Measurements from ENCODE around the gene TFCP2.

Gene TFCP2

GRCh38 chr12:51082561-51083125 is 90.3 kb downstream of the TFCP2 start (continued):
- TF ChIP-seq PRDM2 (tag by site-specific recombination; IDR thresholded peaks at IDR 0.05; ENCODE audit: borderline replicate concordance) (no peak), SCRT2 (tag by site-specific recombination; IDR thresholded peaks at IDR 0.05) (no peak), SP7 (tag by site-specific recombination; IDR thresholded peaks at IDR 0.05) (peak; percentile 47; the same call in 1 of the 2 replicates), KLF9 (tag by site-specific recombination; IDR thresholded peaks at IDR 0.05; ENCODE audit: low read depth) (no peak), ZBTB1 (tag by site-specific recombination; IDR thresholded peaks at IDR 0.05) (no peak), ZNF623 (tag by site-specific recombination; IDR thresholded peaks at IDR 0.05) (no peak), ZNF18 (tag by site-specific recombination; IDR thresholded peaks at IDR 0.05) (no peak), PATZ1 (tag by site-specific recombination; IDR thresholded peaks at IDR 0.05) (no peak), ZNF521 (tag by site-specific recombination; IDR thresholded peaks at IDR 0.05) (no peak), MEIS1 (CRISPR knock-in tag; IDR thresholded peaks at IDR 0.05; ENCODE audit: borderline replicate concordance) (no peak), WT1 (tag by site-specific recombination; IDR thresholded peaks at IDR 0.05) (peak; percentile 67; the same call in 1 of the 2 replicates), ZXDB (tag by site-specific recombination; IDR thresholded peaks at IDR 0.05) (peak; percentile 36), ZNF211 (tag by site-specific recombination; IDR thresholded peaks at IDR 0.05; ENCODE audit: low read depth) (no peak), MYNN (tag by site-specific recombination; IDR thresholded peaks at IDR 0.05; ENCODE audit: borderline replicate concordance) (no peak), ZNF701 (tag by site-specific recombination; IDR thresholded peaks at IDR 0.05) (no peak)
- TF ChIP-seq, protein P1, sequence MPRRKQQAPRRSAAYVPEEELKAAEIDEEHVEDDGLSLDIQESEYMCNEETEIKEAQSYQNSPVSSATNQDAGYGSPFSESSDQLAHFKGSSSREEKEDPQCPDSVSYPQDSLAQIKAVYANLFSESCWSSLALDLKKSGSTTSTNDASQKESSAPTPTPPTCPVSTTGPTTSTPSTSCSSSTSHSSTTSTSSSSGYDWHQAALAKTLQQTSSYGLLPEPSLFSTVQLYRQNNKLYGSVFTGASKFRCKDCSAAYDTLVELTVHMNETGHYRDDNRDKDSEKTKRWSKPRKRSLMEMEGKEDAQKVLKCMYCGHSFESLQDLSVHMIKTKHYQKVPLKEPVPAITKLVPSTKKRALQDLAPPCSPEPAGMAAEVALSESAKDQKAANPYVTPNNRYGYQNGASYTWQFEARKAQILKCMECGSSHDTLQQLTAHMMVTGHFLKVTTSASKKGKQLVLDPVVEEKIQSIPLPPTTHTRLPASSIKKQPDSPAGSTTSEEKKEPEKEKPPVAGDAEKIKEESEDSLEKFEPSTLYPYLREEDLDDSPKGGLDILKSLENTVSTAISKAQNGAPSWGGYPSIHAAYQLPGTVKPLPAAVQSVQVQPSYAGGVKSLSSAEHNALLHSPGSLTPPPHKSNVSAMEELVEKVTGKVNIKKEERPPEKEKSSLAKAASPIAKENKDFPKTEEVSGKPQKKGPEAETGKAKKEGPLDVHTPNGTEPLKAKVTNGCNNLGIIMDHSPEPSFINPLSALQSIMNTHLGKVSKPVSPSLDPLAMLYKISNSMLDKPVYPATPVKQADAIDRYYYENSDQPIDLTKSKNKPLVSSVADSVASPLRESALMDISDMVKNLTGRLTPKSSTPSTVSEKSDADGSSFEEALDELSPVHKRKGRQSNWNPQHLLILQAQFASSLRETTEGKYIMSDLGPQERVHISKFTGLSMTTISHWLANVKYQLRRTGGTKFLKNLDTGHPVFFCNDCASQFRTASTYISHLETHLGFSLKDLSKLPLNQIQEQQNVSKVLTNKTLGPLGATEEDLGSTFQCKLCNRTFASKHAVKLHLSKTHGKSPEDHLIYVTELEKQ (tag by site-specific recombination; IDR thresholded peaks at IDR 0.05; ENCODE audit: borderline replicate concordance), result no peak
- TF ChIP-seq, protein P2, sequence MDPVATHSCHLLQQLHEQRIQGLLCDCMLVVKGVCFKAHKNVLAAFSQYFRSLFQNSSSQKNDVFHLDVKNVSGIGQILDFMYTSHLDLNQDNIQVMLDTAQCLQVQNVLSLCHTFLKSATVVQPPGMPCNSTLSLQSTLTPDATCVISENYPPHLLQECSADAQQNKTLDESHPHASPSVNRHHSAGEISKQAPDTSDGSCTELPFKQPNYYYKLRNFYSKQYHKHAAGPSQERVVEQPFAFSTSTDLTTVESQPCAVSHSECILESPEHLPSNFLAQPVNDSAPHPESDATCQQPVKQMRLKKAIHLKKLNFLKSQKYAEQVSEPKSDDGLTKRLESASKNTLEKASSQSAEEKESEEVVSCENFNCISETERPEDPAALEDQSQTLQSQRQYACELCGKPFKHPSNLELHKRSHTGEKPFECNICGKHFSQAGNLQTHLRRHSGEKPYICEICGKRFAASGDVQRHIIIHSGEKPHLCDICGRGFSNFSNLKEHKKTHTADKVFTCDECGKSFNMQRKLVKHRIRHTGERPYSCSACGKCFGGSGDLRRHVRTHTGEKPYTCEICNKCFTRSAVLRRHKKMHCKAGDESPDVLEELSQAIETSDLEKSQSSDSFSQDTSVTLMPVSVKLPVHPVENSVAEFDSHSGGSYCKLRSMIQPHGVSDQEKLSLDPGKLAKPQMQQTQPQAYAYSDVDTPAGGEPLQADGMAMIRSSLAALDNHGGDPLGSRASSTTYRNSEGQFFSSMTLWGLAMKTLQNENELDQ (tag by site-specific recombination; IDR thresholded peaks at IDR 0.05; ENCODE audit: low read depth), result no peak
- TF ChIP-seq, protein P3, sequence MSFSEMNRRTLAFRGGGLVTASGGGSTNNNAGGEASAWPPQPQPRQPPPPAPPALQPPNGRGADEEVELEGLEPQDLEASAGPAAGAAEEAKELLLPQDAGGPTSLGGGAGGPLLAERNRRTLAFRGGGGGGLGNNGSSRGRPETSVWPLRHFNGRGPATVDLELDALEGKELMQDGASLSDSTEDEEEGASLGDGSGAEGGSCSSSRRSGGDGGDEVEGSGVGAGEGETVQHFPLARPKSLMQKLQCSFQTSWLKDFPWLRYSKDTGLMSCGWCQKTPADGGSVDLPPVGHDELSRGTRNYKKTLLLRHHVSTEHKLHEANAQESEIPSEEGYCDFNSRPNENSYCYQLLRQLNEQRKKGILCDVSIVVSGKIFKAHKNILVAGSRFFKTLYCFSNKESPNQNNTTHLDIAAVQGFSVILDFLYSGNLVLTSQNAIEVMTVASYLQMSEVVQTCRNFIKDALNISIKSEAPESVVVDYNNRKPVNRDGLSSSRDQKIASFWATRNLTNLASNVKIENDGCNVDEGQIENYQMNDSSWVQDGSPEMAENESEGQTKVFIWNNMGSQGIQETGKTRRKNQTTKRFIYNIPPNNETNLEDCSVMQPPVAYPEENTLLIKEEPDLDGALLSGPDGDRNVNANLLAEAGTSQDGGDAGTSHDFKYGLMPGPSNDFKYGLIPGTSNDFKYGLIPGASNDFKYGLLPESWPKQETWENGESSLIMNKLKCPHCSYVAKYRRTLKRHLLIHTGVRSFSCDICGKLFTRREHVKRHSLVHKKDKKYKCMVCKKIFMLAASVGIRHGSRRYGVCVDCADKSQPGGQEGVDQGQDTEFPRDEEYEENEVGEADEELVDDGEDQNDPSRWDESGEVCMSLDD (tag by site-specific recombination; IDR thresholded peaks at IDR 0.05), result no peak
- TF ChIP-seq, protein P4, sequence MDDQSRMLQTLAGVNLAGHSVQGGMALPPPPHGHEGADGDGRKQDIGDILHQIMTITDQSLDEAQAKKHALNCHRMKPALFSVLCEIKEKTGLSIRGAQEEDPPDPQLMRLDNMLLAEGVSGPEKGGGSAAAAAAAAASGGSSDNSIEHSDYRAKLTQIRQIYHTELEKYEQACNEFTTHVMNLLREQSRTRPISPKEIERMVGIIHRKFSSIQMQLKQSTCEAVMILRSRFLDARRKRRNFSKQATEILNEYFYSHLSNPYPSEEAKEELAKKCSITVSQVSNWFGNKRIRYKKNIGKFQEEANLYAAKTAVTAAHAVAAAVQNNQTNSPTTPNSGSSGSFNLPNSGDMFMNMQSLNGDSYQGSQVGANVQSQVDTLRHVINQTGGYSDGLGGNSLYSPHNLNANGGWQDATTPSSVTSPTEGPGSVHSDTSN (CRISPR knock-in tag; IDR thresholded peaks at IDR 0.05), result no peak
